OCI-LY1 (cell line): ENCODE measurements around the gene DOCK4.

Experiments used
- CTCF ChIP-seq: fragments of 200-600 bp; sonication (generic), shearing (Covaris generic); IDR thresholded peaks from 2 replicates; pipeline ENCODE4 v1.5.1; 2017; ENCODE audit warnings: mild to moderate bottlenecking, antibody characterized with exemption, low read length, moderate library complexity, mixed read lengths
- EZH2 ChIP-seq: fragments of 200-600 bp; sonication (generic), shearing (Covaris generic); IDR thresholded peaks from 2 replicates; pipeline ENCODE4 v1.8.0; 2017; ENCODE audit warnings: borderline replicate concordance, mixed run types, mild to moderate bottlenecking, antibody characterized with exemption, low read length, moderate library complexity, mixed read lengths

GRCh38 chr7:111728635-111728995, 477.6 kb downstream of the DOCK4 start:
- TF ChIP-seq CTCF (no peak), EZH2 (no peak)
